HG02884 (cell line): ENCODE data around the gene TSPYL6.
"Not testable (repeated sequence)": the region's sequence is repeated elsewhere in the genome, so short reads cannot be mapped to it uniquely, and the experiment has no call there.

Experiments used
- ATAC-seq: cut with Tn5 transposase; IDR thresholded peaks from one replicate; pipeline ENCODE4 v1.9.1; 2021; ENCODE audit warnings: mild to moderate bottlenecking, moderate library complexity; ENCODE audit not compliant: unreplicated experiment

The TSPYL6 gene

GRCh38 chr2:54256091-54256694 lies at the start of gene TSPYL6:
Gene TSPYL6 (minus strand): TSS chr2:54256229. CDS start chr2:54256151, 78 bp downstream.
- no peak for ATAC-seq

DNA sequence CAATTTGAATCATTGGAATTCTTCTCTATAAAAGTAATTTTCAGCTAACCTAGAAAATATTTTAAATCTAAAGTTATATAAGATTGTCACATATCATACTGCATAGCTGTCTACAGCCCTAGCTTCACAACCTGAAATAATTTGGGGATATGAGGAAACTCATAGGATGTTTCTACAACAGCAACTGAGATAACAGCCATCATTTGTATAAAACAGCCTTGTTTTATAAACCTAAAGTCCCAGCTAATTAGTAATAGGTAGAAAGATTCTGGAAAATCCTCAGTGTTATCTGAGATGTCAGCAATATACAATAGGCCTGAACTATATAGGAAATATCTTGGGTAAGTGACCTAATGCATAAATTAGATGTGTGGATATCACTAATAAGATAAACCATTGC lies 47.6 kb upstream of the TSPYL6 start:
- no peak for ATAC-seq

- no peak for ATAC-seq
Observed at GRCh38 chr2:54298514-54298913, 42.5 kb upstream of the TSPYL6 start.

GRCh38 chr2:54295911-54296310 lies 39.9 kb upstream of the TSPYL6 start:
- ATAC-seq: no peak

DNA sequence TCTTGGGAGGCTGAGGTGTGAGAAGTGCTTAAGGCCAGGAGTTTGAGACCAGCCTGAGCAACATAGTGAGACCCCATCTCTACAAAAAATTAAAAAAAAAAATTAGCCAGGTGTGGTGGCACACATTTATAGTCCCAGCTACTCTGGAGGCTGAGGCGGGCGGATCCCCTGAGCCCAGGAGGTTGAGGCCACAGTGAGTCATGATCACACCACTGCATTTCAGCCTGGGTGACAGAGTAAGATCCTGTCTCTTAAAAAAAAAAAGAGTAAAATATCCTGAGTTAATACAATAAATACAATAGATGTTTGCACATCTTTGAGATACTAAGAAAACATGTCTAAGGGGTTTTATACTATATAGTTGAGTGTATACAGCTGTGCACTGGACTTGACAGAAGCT lies 38.6 kb upstream of the TSPYL6 start:
- not testable (repeated sequence) for ATAC-seq

DNA sequence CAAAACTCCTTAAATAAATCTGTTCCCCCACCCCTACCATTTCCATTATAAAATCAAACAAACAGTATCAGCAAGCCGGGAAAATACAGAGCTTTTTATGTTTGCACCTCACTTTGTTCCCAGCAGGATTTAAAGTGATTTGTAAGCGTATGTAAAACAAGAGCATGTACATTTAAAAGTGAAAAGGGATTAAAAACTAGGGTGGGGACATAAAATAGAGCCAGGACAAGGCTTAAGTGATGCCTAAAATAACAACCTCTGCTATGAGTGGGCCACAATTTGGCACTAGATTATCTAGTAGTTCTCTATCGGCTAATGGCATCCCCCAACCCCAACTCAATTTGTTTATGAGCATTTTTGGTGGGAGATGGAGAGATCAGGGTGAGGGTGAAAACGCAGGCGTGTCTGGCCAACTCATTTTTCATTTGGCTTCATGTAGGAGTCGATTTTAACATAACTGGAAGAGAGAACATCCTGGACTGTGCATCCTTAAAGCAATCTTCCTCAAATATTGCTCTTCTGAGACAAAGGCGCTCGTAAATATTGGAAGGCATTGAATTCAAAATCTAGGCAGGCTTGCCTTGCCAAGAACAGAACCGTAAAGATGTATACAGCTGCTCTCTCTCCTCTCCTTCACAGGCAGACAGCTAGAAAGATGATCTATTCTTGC lies 34.5 kb upstream of the TSPYL6 start:
- no peak for ATAC-seq

DNA sequence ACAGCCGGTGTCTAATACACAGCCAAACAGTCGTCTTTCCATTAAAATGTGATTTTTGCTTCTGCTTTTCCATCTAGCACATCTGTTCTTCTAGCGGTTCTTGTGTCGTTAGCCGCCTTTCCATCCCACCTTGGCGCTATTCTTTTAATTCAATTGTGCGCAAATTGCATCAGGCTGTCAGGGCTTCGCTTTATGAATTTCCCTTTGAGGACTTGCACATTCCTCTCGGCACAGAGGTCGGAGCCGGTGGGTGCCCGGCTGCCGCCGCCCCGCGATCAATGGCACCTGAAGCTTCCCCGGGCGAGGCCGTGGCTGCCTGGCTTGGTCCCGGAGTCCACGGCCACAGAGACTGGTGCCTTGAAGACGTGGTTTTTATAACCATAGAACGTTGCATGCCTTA lies 33.9 kb upstream of the TSPYL6 start:
- no peak for ATAC-seq

GRCh38 chr2:54287532-54287931 lies 31.5 kb upstream of the TSPYL6 start:
- no peak for ATAC-seq

GRCh38 chr2:54285451-54285850 lies 29.4 kb upstream of the TSPYL6 start:
- ATAC-seq: no peak

DNA sequence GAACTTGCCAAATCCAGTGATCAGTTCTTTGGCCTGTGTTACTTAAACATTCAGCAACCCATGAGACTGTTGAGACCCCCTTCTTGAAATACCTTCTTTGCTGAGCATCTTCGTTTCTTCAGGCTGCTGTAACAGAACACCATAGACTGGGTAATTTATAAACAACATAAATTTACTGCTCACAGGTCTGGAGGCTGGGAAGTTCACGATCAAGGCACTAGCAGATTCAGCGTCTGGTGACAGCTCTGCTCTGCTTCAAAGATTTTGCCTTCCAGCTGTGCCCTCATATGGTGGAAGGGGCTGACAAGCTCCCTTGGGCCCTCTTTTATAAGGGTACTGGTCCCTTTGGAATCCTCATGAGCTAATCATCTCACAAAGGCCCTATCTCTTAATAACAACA lies 28.8 kb upstream of the TSPYL6 start:
- ATAC-seq: no peak

- ATAC-seq: no peak
Observed at GRCh38 chr2:54279385-54279784, 23.4 kb upstream of the TSPYL6 start.

- no peak for ATAC-seq
Observed at GRCh38 chr2:54275541-54275940, 19.5 kb upstream of the TSPYL6 start.

DNA sequence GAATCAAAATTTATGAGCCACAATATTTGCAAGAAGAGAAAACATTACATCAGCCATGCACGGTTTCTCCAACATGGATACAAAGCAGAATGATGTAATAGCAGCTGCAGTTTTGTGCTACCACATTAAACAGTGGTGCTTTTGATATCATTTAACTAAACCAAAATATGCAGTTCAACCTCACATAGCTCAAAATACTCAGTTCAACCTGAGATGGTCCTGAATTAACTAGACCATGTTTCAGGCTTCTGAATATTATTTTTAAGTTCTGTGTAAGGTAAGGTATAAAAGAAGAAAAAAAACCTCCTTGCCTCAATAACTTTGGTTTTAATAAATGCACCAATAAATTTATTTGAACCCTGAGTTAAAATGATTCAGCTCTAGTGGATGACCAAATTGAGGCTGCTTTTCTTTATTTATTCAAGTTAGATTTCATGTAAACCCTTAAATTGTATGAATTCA lies 18.8 kb upstream of the TSPYL6 start:
- no peak for ATAC-seq

DNA sequence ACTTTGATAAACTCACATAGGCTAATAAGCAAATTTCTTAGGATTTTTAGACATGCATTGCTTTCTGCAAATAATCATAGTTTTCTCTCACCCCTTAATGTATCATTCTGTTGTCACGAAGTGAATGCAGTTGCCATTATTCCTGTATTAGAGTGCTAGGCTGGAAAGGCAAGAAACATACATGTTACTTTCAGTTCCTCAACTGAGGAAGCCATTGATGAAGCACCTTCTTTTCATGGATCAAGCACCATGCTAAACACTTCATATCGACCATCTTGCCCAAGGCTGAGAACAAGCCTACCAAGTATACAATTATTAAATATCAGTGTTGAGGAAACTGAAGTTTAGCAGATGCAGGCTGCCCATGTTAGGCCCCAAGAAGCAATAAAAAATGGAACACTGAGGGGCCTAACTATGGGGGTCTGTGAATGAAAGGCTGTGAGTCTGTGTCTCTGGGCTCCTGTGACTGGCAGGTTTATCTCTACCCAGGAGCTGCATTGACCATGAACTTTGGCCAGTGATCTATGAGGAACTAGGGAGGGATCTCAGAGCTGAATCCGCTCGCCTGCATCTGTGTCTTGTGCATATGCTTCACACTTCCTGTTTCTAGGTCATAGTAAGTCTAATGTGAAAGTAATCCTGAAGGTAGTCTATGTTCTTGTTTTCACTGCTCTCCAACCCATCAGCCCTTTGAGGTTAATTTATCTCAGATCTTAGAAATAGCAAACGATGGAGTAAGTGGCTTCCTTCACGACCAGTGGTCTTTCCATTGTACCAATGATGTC lies 16.0 kb upstream of the TSPYL6 start:
- peak; percentile 96 for ATAC-seq

GRCh38 chr2:54271189-54271588 lies 15.2 kb upstream of the TSPYL6 start:
- ATAC-seq: no peak

- no peak for ATAC-seq
Observed at GRCh38 chr2:54267577-54267976, 11.5 kb upstream of the TSPYL6 start.

- not testable (repeated sequence) for ATAC-seq
Observed at GRCh38 chr2:54265081-54265480, 9.1 kb upstream of the TSPYL6 start.

- no peak for ATAC-seq
Observed at GRCh38 chr2:54262015-54262765, 6.2 kb upstream of the TSPYL6 start.

- ATAC-seq: no peak
Observed at GRCh38 chr2:54261537-54261936, 5.5 kb upstream of the TSPYL6 start.

DNA sequence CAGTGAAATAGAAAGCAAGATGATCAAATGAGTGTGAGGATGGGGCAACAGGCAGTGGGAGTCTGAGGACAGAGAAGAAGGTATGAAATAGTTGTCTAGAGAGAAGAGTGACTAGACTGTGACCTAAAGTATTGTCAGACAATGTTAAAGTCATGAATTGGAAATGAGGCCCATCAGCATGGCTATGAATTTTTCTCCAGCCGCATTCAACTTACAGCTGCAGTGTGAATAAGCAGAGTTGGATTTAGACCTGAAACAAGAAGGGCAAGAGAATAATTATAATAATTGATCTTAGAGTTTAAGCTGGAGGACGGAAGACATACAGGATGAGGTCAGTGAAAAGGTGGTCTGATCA lies 4.2 kb upstream of the TSPYL6 start:
- ATAC-seq: no peak
